ELF-1 (cell line): ENCODE results near the gene TUBB4A.
"Not testable (repeated sequence)": the region's sequence is repeated elsewhere in the genome, so short reads cannot be mapped to it uniquely, and the experiment has no call there.

Source experiments
- DNase-seq: peaks from one replicate; pipeline ENCODE4 v3.0.0-alpha.2; 2016; ENCODE audit warnings: low read depth, low spot score

The TUBB4A gene

DNA sequence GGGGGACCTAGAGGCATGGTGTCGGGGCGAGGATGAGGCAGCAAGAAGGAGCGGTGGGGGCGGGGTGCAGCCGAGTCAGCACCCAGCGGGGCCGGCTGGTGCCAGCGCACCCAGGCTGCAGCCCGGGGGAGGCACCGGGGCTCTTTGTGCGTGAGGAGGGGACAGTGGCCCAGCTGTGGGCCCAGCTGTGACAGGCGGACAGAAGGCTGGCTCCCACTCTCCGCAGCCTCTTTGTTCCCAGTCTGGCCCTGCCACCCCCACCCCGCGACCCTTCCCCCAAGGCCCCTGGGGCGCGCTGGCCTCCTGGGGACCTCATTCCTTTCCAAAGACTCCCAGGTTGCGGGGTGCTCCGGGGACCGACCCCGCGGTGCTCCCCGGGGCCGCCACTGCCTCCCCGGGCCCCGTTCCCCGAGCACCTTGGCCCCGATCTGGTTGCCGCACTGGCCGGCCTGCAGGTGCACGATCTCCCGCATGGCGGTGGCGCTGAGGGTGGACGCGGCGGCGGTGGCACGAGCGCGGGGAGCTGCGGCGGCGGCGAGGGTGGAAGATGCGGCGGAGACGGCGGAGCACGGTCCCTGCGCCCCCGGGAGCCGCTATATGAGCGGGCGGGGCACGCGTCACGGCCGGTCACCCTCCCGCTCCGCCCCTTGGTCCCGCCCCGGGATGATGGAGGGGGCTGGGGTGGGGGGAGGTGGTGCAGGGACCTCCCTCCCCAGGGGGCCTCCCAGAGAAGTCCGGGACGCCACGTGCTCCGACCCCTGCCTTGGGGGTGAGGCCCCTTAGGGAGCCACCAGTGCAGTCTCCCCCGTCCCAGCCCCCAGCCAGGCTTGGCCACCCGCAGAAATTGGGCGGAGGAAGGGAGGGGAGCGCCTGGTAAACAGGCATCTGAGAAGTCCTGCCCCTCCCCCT lies at the start of gene TUBB4A:
TSS of gene TUBB4A (minus strand) at position 570 of the 909 bp plus-strand sequence. CDS start at position 473, 97 bp downstream.
- no peak for DNase-seq

DNA sequence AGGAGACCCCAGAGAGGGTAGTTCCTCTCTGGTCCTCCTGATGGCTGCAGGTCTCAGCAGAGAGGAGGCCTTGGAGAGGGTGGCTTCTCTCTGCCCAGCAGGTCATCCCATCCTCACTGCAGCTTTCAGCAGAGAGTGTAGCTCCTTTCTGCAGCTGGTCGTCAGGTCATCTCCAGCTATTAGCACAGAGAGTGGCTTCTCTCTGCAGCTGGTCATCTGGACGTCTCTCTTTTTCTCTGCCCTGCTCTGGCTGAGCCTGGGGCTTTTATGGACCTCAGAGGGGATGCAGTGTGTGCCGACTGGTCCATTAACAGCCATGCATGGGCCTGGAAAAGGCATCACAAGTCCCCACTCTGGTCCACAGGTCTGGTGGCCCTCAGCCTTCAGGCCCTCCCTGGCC lies 49.0 kb upstream of the TUBB4A start:
- no peak for DNase-seq

DNA sequence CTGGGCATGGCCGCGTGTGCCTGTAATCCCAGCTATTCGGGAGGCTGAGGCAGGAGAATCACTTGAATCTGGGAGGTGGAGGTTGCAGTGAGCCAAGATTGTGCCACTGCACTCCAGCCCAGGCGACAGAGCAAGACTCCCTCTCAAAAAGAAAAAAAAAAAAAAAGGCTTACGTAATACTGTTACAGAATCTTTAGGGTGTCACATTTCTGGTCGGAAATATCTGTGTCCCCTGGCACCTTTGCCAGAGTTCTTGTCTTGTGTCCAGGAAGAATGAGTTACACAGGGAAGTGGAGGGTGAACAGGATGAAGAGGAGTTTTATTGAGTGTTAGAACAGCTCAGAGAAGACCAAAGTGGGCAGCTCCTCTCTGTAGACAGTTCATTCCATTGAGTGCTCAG lies 48.6 kb upstream of the TUBB4A start:
- DNase-seq, result not testable (repeated sequence)

DNA sequence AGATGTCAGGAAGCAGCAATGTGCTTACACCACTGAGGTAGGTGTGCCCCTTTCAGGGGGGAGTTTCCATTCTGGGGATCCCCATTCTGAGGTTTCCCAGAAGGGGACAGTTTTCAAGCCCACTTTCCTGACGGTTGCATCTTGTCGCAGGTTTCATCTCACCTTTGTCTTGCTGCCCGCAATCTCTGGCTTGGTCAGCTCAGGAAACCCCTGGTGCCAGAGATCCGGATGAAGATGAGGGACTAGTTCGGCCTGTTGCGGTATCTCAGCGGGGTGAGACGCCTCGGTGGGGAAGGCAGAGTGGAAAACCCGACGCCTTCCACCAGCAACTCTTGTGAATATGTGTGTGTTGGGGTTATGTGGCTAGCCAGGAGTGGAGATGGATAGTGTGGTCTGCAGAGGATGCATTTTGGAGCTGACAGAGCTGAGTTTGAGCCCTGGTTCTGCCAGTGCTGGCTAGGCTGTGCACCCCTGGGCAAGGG lies 41.8 kb upstream of the TUBB4A start:
- no peak for DNase-seq

DNA sequence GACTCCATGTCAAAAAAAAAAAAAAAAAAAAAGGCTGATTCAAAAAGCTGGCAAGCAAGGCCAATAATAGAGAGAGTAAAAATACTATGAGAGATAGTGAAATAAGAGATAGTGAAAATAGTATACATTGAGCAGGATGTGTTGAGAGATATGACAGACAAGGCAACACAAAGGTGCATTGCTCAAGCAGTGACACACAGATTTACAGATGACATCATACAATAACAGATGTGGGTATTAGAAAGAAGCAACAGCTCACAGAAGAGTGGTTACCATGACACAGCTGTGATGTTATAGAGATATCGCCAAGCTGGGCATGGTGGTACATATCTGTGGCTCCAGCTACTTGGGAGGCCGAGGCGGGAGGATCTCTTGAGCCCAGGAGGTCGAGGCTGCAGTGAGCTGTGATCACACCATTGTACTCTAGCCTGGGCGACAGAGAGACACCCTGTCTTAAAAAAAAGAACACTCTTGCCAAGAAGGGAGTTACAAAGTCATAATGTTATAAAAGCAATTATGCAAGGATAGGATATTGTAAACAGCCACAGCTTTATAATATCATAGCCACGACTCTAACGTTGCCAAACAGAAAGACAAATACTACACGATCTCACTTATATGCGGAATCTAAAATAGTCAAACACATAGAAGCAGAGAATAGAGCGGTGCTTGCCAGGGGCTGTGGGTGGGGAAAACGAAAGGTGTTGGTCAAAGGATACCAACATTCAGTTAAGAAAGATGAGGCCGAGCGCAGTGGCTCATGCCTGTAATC lies 39.0 kb upstream of the TUBB4A start:
- DNase-seq, result no peak

DNA sequence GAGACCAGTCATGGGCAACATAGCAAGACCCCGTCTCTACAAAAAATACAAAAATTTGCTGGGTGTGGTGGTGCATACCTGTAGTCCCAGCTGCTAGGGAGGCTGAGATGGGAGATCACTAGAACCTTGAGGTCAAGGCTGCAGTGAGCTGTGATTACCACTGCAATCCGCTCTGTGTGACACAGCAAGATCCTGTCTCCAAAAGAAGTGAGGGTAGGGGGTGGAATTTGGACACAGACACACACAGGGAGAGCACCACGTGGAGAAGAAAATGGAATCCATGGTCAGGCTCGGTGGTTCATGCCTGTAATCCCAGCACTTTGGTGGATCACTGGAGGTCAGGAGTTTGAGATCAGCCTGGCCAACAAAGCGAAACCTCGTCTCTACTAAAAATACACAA lies 37.4 kb upstream of the TUBB4A start:
- DNase-seq, result no peak

DNA sequence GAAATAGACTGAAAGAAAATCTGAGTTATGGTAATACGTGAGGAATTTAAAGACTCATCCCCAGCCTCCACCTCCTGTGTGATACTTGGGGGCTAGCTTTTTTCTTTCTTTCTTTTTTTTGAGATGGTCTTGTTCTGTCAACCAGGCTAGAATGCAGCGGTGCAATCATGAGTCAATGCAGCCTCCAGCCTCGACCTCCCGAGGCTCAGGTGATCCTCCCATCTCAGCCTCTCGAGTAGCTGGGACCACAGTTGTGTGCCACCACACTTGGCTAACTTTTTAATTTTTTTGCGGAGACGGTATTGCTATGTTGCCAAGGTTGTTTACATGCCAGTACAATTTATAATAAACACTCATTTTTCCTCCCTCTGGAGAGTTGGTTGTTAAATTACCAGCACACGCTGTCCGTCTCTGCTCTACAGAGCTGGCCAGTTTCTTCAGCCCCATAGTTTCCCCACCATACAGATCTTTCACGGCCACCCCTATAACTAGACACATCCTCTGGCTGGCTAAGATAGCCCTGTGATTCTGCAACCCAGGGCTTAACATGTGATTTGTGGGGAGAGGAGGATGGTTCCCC lies 33.5 kb upstream of the TUBB4A start:
- no peak for DNase-seq

DNA sequence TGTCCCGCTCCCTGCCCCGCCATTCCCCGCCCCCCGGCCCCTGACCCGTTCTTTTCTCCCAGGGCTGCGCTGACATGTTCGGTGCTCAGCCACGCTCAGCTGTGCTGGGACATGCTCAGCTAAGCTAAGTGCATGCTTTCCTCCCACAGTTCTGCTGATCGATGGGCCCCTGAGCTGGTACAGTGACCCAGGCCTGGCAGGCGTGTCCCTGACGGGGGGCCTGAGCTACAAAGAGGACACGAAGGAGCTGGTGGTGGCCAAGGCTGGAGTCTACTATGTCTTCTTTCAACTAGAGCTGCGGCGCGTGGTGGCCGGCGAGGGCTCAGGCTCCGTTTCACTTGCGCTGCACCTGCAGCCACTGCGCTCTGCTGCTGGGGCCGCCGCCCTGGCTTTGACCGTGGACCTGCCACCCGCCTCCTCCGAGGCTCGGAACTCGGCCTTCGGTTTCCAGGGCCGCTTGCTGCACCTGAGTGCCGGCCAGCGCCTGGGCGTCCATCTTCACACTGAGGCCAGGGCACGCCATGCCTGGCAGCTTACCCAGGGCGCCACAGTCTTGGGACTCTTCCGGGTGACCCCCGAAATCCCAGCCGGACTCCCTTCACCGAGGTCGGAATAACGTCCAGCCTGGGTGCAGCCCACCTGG lies 32.5 kb upstream of the TUBB4A start:
- DNase-seq, result no peak

DNA sequence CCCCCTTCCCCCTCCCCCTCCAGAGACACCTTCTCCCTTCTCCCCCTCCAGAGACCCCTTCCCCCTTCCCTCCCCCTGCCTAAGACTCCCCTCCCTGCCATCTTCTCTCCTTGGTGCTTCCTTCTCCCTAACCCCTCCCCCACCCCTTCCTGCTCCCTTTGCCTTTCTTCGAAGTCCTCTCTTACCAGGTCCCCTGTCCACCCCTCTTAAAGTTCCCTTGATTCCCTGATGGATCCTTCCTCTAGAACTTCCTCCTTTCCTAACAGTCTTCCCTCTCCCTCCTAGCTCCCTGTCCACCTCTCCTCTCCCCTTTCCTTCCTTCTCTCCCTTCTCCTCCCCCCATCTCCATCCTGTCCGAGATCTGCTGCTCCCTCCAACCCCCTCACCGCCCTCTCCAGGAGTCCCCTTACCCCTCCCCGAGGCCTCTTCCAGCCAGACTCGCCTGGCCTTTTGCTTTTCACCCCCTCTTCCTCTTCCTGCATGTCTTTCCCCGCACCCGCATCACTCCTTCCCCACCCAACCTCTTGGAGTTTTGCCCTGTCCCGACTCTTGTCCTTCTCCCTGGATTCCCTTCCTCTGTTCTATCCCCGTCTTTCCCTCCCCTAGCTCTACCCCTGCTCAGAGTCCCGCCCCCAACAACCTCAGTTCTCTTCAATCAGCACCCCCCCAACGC lies 31.8 kb upstream of the TUBB4A start:
- DNase-seq, result no peak

DNA sequence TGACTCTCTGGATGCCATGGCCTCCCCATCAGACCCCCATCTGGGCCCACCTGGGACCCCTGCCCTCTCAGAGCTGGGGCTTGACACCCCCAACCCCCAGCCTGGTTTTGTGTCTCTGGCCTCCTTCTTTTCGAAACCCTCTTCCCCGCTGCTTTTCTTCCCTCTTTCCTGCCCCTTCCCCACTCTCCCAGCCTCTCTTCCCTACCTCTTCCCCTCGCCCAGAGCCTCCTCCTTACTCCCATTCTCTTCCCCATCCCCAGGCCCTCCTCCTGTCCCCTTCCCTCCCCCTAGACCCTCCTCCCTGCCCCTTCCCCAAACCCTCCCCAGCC lies 30.9 kb upstream of the TUBB4A start:
- DNase-seq, result no peak

DNA sequence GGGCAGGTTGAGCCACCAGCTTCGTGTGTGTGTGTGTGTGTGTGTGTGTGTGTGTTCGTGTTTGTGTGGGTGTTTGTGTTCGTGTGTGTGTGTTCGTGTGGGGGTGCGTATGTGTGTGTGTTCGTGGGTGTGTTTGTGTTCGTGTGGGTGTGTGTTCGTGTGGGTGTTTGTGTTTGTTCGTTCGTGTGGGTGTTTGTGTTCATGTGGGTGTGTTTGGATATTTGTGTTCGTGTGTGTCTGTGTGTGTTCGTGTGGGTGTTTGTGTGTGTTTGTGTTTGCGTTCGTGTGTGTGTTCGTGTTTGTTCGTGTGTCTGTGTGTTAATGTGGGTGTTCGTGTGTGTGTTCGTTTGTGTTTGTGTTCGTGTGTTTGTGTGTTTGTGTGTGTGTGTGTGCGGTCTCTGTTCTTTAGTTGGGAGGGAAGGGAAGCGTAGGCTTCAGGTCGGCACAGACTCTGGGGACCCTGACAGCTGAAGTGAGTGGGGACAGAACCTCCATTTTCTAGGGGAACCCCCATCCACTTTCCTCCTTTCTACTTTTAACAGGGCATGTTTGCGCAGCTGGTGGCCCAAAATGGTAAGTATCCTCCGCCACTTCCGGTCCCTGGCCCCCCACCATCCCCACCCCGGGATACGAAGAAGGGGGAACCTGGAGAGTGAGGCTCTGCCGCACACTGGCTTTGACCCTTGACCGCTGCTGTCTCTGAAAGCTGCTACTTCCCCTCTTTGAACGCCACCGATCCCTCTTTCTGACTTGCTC lies 30.3 kb upstream of the TUBB4A start:
- no peak for DNase-seq

DNA sequence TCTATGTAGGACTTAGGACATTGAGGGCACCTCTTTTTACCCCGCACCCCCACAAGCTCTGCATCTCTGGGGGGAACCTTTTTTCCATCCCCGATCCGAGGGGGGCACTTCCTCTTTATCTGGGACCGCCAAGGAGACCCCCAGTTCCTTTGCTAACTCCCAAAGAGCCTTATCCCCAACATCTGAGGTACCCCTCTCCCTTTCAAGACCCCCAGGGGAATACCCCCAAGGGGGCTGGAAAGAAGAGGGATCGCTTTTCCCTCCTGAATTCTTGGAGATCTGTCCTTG lies 29.8 kb upstream of the TUBB4A start:
- DNase-seq, result no peak

DNA sequence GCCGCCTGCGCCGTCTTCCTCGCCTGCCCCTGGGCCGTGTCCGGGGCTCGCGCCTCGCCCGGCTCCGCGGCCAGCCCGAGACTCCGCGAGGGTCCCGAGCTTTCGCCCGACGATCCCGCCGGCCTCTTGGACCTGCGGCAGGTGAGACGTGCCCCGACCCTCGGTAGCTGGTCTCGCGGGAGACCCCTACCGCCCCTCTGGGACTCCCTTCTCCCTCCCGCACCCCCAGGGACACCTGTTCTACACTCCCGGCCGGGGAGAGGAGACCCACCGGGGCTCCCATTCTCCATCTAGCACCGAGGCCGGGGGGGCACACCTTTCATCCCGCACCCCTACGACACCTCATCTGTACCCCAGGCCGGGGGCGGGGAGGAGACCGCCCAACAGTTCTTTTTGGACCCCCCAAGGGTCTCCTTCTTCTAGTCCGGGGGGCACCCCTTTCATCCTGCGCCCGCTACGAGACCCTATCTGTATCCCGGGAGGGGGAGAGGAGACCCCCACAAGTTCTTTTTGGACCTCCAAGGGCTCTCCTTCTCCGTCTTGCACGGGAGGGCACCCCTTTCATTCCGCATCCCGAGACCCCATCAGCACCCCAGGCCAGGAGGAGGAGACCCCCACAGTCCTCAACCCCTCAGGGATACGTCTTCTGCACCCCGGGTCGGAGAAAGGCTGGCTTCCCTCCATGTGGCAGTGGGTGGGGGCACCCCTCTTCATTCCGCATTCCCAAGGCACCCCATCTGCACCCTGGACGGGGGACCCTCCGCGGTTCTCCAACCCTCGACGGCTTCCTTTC lies 29.2 kb upstream of the TUBB4A start:
- no peak for DNase-seq

DNA sequence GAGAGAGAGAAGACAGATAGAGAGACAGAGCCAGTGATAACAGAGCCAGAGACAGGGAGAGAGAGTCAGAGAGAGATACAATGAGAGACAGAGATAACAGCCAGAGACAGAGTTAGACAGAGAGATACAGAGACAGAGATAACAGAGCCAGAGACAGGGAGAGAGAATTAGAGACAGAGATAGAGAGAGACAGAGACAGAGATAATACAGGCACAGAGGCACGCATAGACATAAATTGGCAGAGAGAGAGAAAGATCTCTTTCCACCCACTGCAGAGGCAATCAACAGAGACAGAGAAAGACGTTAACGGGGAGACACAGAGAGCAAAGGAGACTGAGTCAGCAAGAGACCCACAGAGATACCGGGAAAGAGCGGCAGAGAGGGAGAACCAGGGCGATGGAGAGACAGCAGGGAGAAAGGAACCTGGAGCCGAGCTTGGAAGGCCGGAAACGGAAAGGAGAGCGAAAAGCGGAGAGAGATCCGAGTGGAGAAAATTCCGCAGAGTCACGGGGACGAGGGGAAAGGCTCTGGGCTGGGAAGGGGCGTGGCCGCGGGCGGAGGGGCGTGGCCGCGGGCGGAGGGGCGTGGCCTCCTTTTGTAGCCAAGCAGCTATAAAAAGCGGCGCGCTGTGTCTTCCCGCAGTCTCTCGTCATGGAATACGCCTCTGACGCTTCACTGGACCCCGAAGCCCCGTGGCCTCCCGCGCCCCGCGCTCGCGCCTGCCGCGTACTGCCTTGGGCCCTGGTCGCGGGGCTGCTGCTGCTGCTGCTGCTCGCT lies 28.5 kb upstream of the TUBB4A start, which contains the start of gene TNFSF9:
TSS of gene TNFSF9 (plus strand) at position 641 of the 777 bp plus-strand sequence. CDS start at position 652, 11 bp downstream.
- DNase-seq, result peak; percentile 93

DNA sequence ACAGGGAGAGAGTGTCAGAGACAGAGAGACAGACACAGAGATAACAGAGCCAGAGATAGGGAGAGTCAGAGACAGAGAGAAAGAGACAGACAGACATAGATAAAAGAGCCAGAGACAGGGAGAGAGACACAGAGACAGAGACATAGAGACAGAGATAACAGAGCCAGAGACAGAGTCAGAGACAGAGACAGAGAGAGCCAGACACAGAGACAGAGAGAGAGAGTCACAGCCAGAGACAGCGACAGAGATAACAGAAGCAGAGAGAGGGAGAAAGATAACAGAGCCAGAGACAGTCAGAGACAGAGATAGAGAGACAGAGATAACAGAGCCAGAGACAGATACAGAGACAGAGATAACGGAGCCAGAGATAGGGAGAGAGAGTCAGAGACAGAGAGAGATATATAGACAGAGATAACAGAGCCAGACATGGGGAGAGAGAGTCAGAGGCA lies 27.9 kb upstream of the TUBB4A start:
- DNase-seq, result no peak

DNA sequence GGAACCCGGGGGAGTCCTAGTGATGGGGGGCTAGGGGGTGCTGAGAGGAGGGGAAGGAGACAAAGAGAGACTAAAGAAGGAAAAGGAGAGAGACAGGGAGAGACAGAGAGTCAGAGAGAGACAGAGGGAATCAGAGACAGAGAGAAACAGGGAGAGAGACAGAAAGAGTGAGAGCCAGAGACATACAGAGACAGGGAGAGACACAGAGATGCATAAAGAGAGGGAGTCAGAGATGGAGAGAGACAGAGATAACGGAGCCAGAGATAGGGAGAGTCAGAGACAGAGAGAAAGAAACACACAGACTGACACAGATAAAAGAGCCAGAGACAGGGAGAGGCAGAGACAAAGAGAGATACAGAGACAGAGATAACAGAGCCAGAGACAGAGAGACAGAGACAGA lies 27.2 kb upstream of the TUBB4A start:
- no peak for DNase-seq

DNA sequence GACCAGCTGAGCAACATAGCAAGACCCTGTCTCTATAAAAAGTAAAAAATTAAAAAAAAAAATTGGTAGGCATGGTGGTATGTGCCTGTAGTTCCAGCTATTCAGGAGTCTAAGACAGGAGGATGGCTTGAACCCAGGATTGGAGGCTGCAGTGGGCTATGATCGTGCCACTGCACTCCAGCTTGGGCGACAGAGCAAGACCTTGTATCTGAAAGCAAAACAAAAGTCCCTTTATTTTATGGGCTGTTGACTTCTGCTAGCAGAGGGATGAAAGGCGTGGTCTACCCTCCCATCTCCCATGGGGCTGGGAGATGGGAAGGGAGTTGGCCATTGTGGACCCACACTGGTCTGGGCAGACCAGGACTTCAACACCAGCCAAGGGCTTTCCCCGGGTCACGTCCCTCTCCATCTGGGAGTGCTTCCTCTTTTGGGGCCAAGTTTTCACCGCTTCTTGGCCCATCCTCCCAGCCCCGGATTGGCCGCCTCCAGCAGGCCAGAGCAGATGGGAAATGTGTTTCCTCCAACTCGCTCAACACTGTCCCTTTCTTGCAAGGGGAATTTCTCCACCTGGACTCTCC lies 26.5 kb upstream of the TUBB4A start:
- DNase-seq, result peak; percentile 48

DNA sequence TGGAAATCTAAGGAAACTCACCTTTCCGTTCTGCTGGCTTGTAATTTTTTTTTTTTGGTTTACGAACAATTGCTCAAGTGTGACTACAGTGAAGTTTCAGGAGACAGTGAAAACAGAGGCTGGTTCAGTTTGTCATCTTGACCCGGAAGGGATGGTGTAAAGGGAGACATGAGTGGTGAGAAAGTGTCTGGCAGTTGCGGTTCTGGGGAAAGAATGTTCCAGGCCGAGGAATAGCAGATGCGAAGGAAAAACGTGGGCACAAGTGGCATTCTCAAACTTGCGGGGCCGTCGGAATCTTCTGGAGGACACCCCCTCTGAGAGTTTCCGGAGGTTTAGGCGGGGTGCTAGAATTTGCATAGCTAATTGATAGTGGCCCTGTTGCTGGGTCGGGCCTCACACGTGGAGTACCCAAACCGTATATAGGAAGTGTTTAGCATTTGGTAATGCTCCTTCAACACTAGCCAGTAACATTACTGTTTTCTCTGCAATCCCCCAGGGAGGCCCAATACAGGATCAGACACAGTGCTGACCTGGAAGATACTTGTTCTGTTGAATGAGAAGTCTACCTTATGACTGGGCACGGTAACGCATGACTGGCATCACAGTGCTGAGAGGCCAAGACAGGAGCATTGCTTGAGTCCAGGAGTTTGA lies 25.9 kb upstream of the TUBB4A start:
- no peak for DNase-seq
